ENCODE results near the gene ACVR1. TPM values are rescaled to one million over a fixed set of nuclear protein-coding genes. Genes with fewer than 3 reads are reported as not detected.
A peak's percentile ranks its signal among the peaks of the same experiment; 100 is the strongest.

Gene ACVR1
- polyA plus RNA-seq, 1 of the 3 experiments (the other 2 are of a cell fraction) = 22.4 TPM

DNA sequence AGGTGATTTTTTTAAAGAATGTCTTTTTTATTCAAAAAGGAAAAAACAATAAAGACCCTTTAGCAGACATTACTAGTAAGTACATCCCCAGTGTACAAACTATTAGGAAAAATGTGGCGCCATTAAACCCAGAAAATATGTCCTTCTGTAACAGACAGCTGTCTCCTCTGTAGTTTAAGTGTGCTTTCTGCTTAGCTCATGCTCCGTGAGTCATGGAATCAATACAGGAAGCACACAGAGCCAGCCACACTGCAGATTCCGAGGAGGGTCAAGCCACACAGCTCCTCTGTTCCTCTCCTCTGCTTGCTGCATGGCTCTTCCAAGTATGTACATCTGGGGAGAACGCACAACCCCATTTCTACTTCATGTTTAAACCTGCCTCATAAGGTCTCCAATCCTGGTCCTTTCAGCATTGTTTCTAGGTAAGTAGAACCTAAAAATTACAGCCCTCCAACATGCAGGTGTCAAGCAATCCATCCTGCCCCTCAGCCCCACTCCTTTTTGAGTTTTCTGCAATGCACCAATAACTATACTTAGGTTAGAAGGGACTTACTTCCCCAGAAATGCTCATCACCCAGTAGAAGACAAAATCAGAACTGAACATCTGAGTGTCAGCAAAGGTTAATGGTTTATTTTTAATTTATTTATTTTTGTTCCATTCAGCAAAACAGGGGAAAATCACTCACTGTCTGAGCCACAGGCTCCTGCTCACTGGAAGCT, 37.5 kb downstream of the ACVR1 start:
- 6% methylated on average over 4 of the region's 4 CpGs for WGBS (ENCODE audit: low lambda C conversion rate)
- ChIA-PET CTCF (interaction anchor here (1.2 to 1.9 kb wide), 3 partner anchors 31 to 152 kb away, joined by 4 to 5 read pairs (median 5); partner anchors contain the start of gene ACVR1), POLR2A (interaction anchor here (0.6 to 1.6 kb wide), 4 partner anchors 9 to 39 kb away, joined by 3 to 4 read pairs (median 4); no protein-coding TSS in a partner anchor)
- peak overlapping the region; percentile 84 for H3K4me2 ChIP-seq
- H4K20me1 ChIP-seq (ENCODE audit: insufficient read depth) = peaks cover 4% of the 10 kb centered on the region; the same call in 1 of the 2 replicates
- H3K36me3 ChIP-seq (replicated peaks in 1 of 2; ENCODE audit: control insufficient read depth in 1 of 2, insufficient read depth in 2 of 2, low read length in 1 of 2) = no peaks in the 10 kb centered on the region
- H3K9ac ChIP-seq = peak overlapping the region; percentile 64
- H3K9me2 ChIP-seq = no peaks in the 10 kb centered on the region
- peak; percentile 22 for DNase-seq
- H3K27ac ChIP-seq (ENCODE audit: low read depth in 2 of 2, low read length in 1 of 2) = peak overlapping the region; percentile 93 to 99
- no peak overlapping the region for H2AFZ ChIP-seq (ENCODE audit: low read depth)
- peaks cover 27% of the 10 kb centered on the region for H3F3A ChIP-seq (replicated peaks; ENCODE audit: insufficient read depth)
- peaks cover 65% of the 10 kb centered on the region for H3K79me2 ChIP-seq (ENCODE audit: insufficient read depth)
- H3K9me3 ChIP-seq = no peaks in the 10 kb centered on the region
- H3K4me3 ChIP-seq (ENCODE audit: low read depth in 2 of 2, low read length in 1 of 2) = peak overlapping the region; percentile 29 to 57
- H3K4me1 ChIP-seq (ENCODE audit: control insufficient read depth in 1 of 2, insufficient read depth in 2 of 2, low read depth in 1 of 2, low read length in 1 of 2) = peaks cover 34 to 62% of the 10 kb centered on the region in 2 experiments
- no peaks in the 10 kb centered on the region for H3K27me3 ChIP-seq (ENCODE audit: insufficient read depth)
- TF ChIP-seq, protein P1, sequence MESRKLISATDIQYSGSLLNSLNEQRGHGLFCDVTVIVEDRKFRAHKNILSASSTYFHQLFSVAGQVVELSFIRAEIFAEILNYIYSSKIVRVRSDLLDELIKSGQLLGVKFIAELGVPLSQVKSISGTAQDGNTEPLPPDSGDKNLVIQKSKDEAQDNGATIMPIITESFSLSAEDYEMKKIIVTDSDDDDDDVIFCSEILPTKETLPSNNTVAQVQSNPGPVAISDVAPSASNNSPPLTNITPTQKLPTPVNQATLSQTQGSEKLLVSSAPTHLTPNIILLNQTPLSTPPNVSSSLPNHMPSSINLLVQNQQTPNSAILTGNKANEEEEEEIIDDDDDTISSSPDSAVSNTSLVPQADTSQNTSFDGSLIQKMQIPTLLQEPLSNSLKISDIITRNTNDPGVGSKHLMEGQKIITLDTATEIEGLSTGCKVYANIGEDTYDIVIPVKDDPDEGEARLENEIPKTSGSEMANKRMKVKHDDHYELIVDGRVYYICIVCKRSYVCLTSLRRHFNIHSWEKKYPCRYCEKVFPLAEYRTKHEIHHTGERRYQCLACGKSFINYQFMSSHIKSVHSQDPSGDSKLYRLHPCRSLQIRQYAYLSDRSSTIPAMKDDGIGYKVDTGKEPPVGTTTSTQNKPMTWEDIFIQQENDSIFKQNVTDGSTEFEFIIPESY (IDR thresholded peaks at IDR 0.05; ENCODE audit: borderline replicate concordance, low read depth) = no peak
- TF ChIP-seq RFX5 (IDR thresholded peaks at IDR 0.05; ENCODE audit: low read length) (no peak), TEAD4 (IDR thresholded peaks at IDR 0.05; ENCODE audit: borderline replicate concordance, insufficient read depth) (no peak), GATA2 (CRISPR knock-in tag; IDR thresholded peaks at IDR 0.05) (no peak), NFIC (IDR thresholded peaks at IDR 0.05; ENCODE audit: borderline replicate concordance) (peak; percentile 50), TCF12 (IDR thresholded peaks at IDR 0.05) (peak; percentile 73), CHD2 (IDR thresholded peaks at IDR 0.05; ENCODE audit: low read length, partially characterized antibody) (no peak), FOXJ3 (CRISPR knock-in tag; IDR thresholded peaks at IDR 0.05) (no peak), SIN3A (IDR thresholded peaks at IDR 0.05; ENCODE audit: borderline replicate concordance, low read depth, low read length) (no peak), EP300 (IDR thresholded peaks at IDR 0.05; ENCODE audit: borderline replicate concordance in 1 of 2, low read depth in 1 of 2, low read length in 1 of 2) (no peak), EZH2phosphoT487 (IDR thresholded peaks at IDR 0.05; ENCODE audit: borderline replicate concordance, low read depth) (no peak), NRF1 (IDR thresholded peaks at IDR 0.05; ENCODE audit: low read depth, low read length) (no peak), FOXM1 (IDR thresholded peaks at IDR 0.05; ENCODE audit: low read depth) (no peak), ELF1 (IDR thresholded peaks at IDR 0.05) (0 out of 2 replicates have a peak, but pooled peaks have one; percentile 33), JUND (IDR thresholded peaks at IDR 0.05) (peak; percentile 55; the same call in 1 of the 2 replicates), RAD21 (IDR thresholded peaks at IDR 0.05; ENCODE audit: low read length) (no peak), SMC3 (IDR thresholded peaks at IDR 0.05; ENCODE audit: low read depth, low read length) (no peak; the same call in 1 of the 2 replicates), GABPA (IDR thresholded peaks at IDR 0.05; ENCODE audit: low read depth) (peak; percentile 40; the same call in 1 of the 2 replicates), YY1 (IDR thresholded peaks at IDR 0.05; ENCODE audit: low read depth) (peak; percentile 66; the same call in 1 of the 2 replicates), MEF2A (IDR thresholded peaks at IDR 0.05; ENCODE audit: borderline replicate concordance, low read depth) (no peak), TAF1 (IDR thresholded peaks at IDR 0.05; ENCODE audit: borderline replicate concordance, low read depth, low read length) (no peak), RXRA (IDR thresholded peaks at IDR 0.05; ENCODE audit: borderline replicate concordance, low read depth) (no peak), POLR2AphosphoS5 (IDR thresholded peaks at IDR 0.05; ENCODE audit: low read depth, low read length) (no peak)
- TF ChIP-seq, protein P2, sequence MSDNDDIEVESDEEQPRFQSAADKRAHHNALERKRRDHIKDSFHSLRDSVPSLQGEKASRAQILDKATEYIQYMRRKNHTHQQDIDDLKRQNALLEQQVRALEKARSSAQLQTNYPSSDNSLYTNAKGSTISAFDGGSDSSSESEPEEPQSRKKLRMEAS (IDR thresholded peaks at IDR 0.05; ENCODE audit: low read depth) = peak; percentile 72; the same call in 1 of the 2 replicates
- TF ChIP-seq, protein P3, sequence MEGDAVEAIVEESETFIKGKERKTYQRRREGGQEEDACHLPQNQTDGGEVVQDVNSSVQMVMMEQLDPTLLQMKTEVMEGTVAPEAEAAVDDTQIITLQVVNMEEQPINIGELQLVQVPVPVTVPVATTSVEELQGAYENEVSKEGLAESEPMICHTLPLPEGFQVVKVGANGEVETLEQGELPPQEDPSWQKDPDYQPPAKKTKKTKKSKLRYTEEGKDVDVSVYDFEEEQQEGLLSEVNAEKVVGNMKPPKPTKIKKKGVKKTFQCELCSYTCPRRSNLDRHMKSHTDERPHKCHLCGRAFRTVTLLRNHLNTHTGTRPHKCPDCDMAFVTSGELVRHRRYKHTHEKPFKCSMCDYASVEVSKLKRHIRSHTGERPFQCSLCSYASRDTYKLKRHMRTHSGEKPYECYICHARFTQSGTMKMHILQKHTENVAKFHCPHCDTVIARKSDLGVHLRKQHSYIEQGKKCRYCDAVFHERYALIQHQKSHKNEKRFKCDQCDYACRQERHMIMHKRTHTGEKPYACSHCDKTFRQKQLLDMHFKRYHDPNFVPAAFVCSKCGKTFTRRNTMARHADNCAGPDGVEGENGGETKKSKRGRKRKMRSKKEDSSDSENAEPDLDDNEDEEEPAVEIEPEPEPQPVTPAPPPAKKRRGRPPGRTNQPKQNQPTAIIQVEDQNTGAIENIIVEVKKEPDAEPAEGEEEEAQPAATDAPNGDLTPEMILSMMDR (IDR thresholded peaks at IDR 0.05) = no peak
- TF ChIP-seq, protein P4, sequence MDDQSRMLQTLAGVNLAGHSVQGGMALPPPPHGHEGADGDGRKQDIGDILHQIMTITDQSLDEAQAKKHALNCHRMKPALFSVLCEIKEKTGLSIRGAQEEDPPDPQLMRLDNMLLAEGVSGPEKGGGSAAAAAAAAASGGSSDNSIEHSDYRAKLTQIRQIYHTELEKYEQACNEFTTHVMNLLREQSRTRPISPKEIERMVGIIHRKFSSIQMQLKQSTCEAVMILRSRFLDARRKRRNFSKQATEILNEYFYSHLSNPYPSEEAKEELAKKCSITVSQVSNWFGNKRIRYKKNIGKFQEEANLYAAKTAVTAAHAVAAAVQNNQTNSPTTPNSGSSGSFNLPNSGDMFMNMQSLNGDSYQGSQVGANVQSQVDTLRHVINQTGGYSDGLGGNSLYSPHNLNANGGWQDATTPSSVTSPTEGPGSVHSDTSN (IDR thresholded peaks at IDR 0.05) = peak; percentile 85
- TF ChIP-seq, protein P5, sequence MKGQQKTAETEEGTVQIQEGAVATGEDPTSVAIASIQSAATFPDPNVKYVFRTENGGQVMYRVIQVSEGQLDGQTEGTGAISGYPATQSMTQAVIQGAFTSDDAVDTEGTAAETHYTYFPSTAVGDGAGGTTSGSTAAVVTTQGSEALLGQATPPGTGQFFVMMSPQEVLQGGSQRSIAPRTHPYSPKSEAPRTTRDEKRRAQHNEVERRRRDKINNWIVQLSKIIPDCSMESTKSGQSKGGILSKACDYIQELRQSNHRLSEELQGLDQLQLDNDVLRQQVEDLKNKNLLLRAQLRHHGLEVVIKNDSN (IDR thresholded peaks at IDR 0.05; ENCODE audit: borderline replicate concordance, low read depth) = no peak
- TF ChIP-seq, protein P6, sequence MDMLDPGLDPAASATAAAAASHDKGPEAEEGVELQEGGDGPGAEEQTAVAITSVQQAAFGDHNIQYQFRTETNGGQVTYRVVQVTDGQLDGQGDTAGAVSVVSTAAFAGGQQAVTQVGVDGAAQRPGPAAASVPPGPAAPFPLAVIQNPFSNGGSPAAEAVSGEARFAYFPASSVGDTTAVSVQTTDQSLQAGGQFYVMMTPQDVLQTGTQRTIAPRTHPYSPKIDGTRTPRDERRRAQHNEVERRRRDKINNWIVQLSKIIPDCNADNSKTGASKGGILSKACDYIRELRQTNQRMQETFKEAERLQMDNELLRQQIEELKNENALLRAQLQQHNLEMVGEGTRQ (IDR thresholded peaks at IDR 0.05; ENCODE audit: borderline replicate concordance, low read depth, low read length) = no peak

Data from SK-N-SH (cell line).